Tibial nerve (tissue), 3 donors: ENCODE measurements around the gene TNFRSF12A.
"Not testable (repeated sequence)": the region's sequence is repeated elsewhere in the genome, so short reads cannot be mapped to it uniquely, and the experiment has no call there.

Experiments
- CTCF ChIP-seq, 5 experiments: fragments of 200-600 bp in 3 of 5; fragments of 450-650 bp in 2 of 5; sonication (generic) in 3 of 5; IDR thresholded peaks; one replicate each; pipeline ENCODE4 v1.5.1; 2016 to 2019; ENCODE audit warnings: antibody characterized with exemption in 5 of 5, mild to moderate bottlenecking in 3 of 5, moderate library complexity in 2 of 5
- POLR2A ChIP-seq, 2 donors: fragments of 450-650 bp; IDR thresholded peaks; one replicate each; pipeline ENCODE4 v1.6.1; 2017; ENCODE audit warnings: antibody characterized with exemption in 2 of 2, mild to moderate bottlenecking in 2 of 2, moderate library complexity in 2 of 2

- not testable (repeated sequence) for TF ChIP-seq POLR2A, CTCF (IDR thresholded peaks at IDR 0.05)
These were observed 33.2 kb downstream of the TNFRSF12A start for GRCh38 chr16:3053330-3053710.
